ENCODE results near the gene TRIM63. TPM values are rescaled to one million over a fixed set of nuclear protein-coding genes. Genes with fewer than 3 reads are reported as not detected.
A peak's percentile ranks its signal among the peaks of the same experiment; 100 is the strongest.

The TRIM63 gene
- total and polyA plus RNA-seq, 9 of the 15 experiments (the other 6 are each of a cell fraction or from before 2014, with no cell fraction given), result 0.08 to 0.57 (median 0.36) TPM

- TF ChIP-seq, protein P1, sequence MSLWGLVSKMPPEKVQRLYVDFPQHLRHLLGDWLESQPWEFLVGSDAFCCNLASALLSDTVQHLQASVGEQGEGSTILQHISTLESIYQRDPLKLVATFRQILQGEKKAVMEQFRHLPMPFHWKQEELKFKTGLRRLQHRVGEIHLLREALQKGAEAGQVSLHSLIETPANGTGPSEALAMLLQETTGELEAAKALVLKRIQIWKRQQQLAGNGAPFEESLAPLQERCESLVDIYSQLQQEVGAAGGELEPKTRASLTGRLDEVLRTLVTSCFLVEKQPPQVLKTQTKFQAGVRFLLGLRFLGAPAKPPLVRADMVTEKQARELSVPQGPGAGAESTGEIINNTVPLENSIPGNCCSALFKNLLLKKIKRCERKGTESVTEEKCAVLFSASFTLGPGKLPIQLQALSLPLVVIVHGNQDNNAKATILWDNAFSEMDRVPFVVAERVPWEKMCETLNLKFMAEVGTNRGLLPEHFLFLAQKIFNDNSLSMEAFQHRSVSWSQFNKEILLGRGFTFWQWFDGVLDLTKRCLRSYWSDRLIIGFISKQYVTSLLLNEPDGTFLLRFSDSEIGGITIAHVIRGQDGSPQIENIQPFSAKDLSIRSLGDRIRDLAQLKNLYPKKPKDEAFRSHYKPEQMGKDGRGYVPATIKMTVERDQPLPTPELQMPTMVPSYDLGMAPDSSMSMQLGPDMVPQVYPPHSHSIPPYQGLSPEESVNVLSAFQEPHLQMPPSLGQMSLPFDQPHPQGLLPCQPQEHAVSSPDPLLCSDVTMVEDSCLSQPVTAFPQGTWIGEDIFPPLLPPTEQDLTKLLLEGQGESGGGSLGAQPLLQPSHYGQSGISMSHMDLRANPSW (CRISPR knock-in tag; IDR thresholded peaks at IDR 0.05), result peak; percentile 76; the same call in 1 of the 2 replicates
- TF ChIP-seq KDM5B (IDR thresholded peaks at IDR 0.05; ENCODE audit: insufficient replicate concordance, low read depth, low read length), result peak; percentile 99
- peak; percentile 71 for TF ChIP-seq PHF21A (IDR thresholded peaks at IDR 0.05; ENCODE audit: borderline replicate concordance, low read depth)
- TF ChIP-seq NR4A1 (CRISPR knock-in tag; IDR thresholded peaks at IDR 0.05), result no peak
- TF ChIP-seq NR4A1 (tag; IDR thresholded peaks at IDR 0.05), result peak; percentile 31; the same call in 1 of the 2 replicates
- TF ChIP-seq BACH1 (tag; IDR thresholded peaks at IDR 0.05), result no peak
- TF ChIP-seq TEAD2 (tag; IDR thresholded peaks at IDR 0.05), result no peak
- TF ChIP-seq, protein P2, sequence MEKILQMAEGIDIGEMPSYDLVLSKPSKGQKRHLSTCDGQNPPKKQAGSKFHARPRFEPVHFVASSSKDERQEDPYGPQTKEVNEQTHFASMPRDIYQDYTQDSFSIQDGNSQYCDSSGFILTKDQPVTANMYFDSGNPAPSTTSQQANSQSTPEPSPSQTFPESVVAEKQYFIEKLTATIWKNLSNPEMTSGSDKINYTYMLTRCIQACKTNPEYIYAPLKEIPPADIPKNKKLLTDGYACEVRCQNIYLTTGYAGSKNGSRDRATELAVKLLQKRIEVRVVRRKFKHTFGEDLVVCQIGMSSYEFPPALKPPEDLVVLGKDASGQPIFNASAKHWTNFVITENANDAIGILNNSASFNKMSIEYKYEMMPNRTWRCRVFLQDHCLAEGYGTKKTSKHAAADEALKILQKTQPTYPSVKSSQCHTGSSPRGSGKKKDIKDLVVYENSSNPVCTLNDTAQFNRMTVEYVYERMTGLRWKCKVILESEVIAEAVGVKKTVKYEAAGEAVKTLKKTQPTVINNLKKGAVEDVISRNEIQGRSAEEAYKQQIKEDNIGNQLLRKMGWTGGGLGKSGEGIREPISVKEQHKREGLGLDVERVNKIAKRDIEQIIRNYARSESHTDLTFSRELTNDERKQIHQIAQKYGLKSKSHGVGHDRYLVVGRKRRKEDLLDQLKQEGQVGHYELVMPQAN (IDR thresholded peaks at IDR 0.05; ENCODE audit: borderline replicate concordance), result peak; percentile 79; the same call in 1 of the 2 replicates
- no peak for TF ChIP-seq ZNF551 (CRISPR knock-in tag; IDR thresholded peaks at IDR 0.05)
- peak; percentile 96 for TF ChIP-seq L3MBTL2 (IDR thresholded peaks at IDR 0.05)
- peak; percentile 57 for TF ChIP-seq RNF2 (IDR thresholded peaks at IDR 0.05)
- TF ChIP-seq CHD2 (IDR thresholded peaks at IDR 0.05; ENCODE audit: low read depth, low read length), result peak; percentile 42; the same call in 1 of the 2 replicates
- peak; percentile 31; the same call in 1 of the 2 replicates for TF ChIP-seq FOXP1 (CRISPR knock-in tag; IDR thresholded peaks at IDR 0.05)
- TF ChIP-seq, protein P3, sequence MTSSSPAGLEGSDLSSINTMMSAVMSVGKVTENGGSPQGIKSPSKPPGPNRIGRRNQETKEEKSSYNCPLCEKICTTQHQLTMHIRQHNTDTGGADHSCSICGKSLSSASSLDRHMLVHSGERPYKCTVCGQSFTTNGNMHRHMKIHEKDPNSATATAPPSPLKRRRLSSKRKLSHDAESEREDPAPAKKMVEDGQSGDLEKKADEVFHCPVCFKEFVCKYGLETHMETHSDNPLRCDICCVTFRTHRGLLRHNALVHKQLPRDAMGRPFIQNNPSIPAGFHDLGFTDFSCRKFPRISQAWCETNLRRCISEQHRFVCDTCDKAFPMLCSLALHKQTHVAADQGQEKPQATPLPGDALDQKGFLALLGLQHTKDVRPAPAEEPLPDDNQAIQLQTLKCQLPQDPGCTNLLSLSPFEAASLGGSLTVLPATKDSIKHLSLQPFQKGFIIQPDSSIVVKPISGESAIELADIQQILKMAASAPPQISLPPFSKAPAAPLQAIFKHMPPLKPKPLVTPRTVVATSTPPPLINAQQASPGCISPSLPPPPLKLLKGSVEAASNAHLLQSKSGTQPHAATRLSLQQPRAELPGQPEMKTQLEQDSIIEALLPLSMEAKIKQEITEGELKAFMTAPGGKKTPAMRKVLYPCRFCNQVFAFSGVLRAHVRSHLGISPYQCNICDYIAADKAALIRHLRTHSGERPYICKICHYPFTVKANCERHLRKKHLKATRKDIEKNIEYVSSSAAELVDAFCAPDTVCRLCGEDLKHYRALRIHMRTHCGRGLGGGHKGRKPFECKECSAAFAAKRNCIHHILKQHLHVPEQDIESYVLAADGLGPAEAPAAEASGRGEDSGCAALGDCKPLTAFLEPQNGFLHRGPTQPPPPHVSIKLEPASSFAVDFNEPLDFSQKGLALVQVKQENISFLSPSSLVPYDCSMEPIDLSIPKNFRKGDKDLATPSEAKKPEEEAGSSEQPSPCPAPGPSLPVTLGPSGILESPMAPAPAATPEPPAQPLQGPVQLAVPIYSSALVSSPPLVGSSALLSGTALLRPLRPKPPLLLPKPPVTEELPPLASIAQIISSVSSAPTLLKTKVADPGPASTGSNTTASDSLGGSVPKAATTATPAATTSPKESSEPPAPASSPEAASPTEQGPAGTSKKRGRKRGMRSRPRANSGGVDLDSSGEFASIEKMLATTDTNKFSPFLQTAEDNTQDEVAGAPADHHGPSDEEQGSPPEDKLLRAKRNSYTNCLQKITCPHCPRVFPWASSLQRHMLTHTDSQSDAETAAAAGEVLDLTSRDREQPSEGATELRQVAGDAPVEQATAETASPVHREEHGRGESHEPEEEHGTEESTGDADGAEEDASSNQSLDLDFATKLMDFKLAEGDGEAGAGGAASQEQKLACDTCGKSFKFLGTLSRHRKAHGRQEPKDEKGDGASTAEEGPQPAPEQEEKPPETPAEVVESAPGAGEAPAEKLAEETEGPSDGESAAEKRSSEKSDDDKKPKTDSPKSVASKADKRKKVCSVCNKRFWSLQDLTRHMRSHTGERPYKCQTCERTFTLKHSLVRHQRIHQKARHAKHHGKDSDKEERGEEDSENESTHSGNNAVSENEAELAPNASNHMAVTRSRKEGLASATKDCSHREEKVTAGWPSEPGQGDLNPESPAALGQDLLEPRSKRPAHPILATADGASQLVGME (CRISPR knock-in tag; IDR thresholded peaks at IDR 0.05), result peak; percentile 71; the same call in 1 of the 2 replicates
- TF ChIP-seq ZNF444 (CRISPR knock-in tag; IDR thresholded peaks at IDR 0.05), result no peak
- 0 out of 2 replicates have a peak, but pooled peaks have one; percentile 60 for TF ChIP-seq LARP7 (IDR thresholded peaks at IDR 0.05)
- TF ChIP-seq JUNB (CRISPR knock-in tag; conservative IDR thresholded peaks at IDR 0.05), result no peak
- no peak for TF ChIP-seq PTRF (tag; IDR thresholded peaks at IDR 0.05)
Observed at GRCh38 chr1:26035203-26035958, 32.0 kb downstream of the TRIM63 start (continued).
